ENCODE measurements around the gene ALG14. TPM values are rescaled to one million over a fixed set of nuclear protein-coding genes. Genes with fewer than 3 reads are reported as not detected.

The ALG14 gene
- total RNA-seq, 8 experiments from 2014 or later = 1.4 to 7.4 (median 3.2) TPM

- Histone ChIP-seq H3K4me1 (replicated peaks in 1 of 2) (peaks cover 0 to 5% of the 10 kb centered on the region in 2 donors), H3K27ac (no peak overlapping the region), H3K4me3 (no peak overlapping the region)
- peak in 3 of 8 experiments; percentile 24 to 97 (median 36) for ATAC-seq (replicated peaks in 6 of 8)
- WGBS, 10 experiments = 43 to 83% (median 70%) methylated on average over 1 of the region's 1 CpG; no CpG with 5 or more reads in 5 of the 10 experiments
- in situ Hi-C loops (cut with MboI; ENCODE audit: low pct_unique_long_range_greater_than_20kb in 2 of 9, low sequenced_read_pairs in 9 of 9, unreplicated experiment in 9 of 9) = no loop called here
Observed at GRCh38 chr1:95080879-95081278, 8.1 kb upstream of the ALG14 start.

- Histone ChIP-seq H3K4me1 (replicated peaks in 1 of 2) (peaks cover 0 to 5% of the 10 kb centered on the region in 2 donors), H3K27ac (no peak overlapping the region), H3K4me3 (no peak overlapping the region)
- in situ Hi-C loops (cut with MboI; ENCODE audit: low pct_unique_long_range_greater_than_20kb in 2 of 9, low sequenced_read_pairs in 9 of 9, unreplicated experiment in 9 of 9) = no loop called here
- no peak for ATAC-seq (replicated peaks in 6 of 8)
- WGBS, 10 experiments = 17 to 100% (median 92%) methylated on average over 1 of the region's 1 CpG; no CpG with 5 or more reads in 3 of the 10 experiments
Observed at GRCh38 chr1:95080446-95080845, 7.7 kb upstream of the ALG14 start.

- no peak for ATAC-seq (replicated peaks in 6 of 8)
- in situ Hi-C loops (cut with MboI; ENCODE audit: low pct_unique_long_range_greater_than_20kb in 2 of 9, low sequenced_read_pairs in 9 of 9, unreplicated experiment in 9 of 9) = no loop called here
- peaks cover 5 to 8% of the 10 kb centered on the region in 2 donors for H3K4me1 ChIP-seq (replicated peaks in 1 of 2)
- no peak overlapping the region for H3K4me3 ChIP-seq
- H3K27ac ChIP-seq = no peak overlapping the region
Observed at GRCh38 chr1:95076034-95076433, 3.3 kb upstream of the ALG14 start.

- in situ Hi-C loops (cut with MboI; ENCODE audit: low pct_unique_long_range_greater_than_20kb in 2 of 9, low sequenced_read_pairs in 9 of 9, unreplicated experiment in 9 of 9) = loop anchor here in 1 of 9 experiments (25.0 kb wide), 1 partner anchor 536 kb away; the partner anchor contains the start of gene F3
- peak overlapping the region; percentile 99 for H3K27ac ChIP-seq
- WGBS, 10 experiments = 0 to 40% (median 17%) methylated on average over 2 to 3 of the region's 3 CpGs
- no peak for ATAC-seq (replicated peaks in 6 of 8)
- peaks cover 5 to 15% of the 10 kb centered on the region in 2 donors for H3K4me1 ChIP-seq (replicated peaks in 1 of 2)
- H3K4me3 ChIP-seq = peak overlapping the region; percentile 78 to 98 (median 87)
Observed at GRCh38 chr1:95073446-95073845, 695 bp upstream of the ALG14 start.

- ATAC-seq (replicated peaks in 6 of 8) = peak in 4 of 8 experiments; percentile 1 to 21 (median 4)
- in situ Hi-C loops (cut with MboI; ENCODE audit: low pct_unique_long_range_greater_than_20kb in 2 of 9, low sequenced_read_pairs in 9 of 9, unreplicated experiment in 9 of 9) = loop anchor here in 1 of 9 experiments (25.0 kb wide), 1 partner anchor 535 kb away; the partner anchor contains the start of gene F3
- Histone ChIP-seq H3K4me1 (replicated peaks in 1 of 2) (peaks cover 5 to 16% of the 10 kb centered on the region in 2 donors), H3K4me3 (peak overlapping the region; percentile 78 to 98 (median 87)), H3K27ac (peak overlapping the region; percentile 99)
- WGBS, 10 experiments = 0 to 37% (median 15%) methylated on average over 4 to 7 of the region's 7 CpGs
Observed at GRCh38 chr1:95072117-95072516, 634 bp downstream of the ALG14 start.

- in situ Hi-C loops (cut with MboI; ENCODE audit: low pct_unique_long_range_greater_than_20kb in 2 of 9, low sequenced_read_pairs in 9 of 9, unreplicated experiment in 9 of 9) = loop anchor here in 1 of 9 experiments (25.0 kb wide), 1 partner anchor 534 kb away; the partner anchor contains the start of gene F3
Observed at GRCh38 chr1:95071539-95071938, 1.2 kb downstream of the ALG14 start.

GRCh38 chr1:95069710-95070093 lies 3.0 kb downstream of the ALG14 start:
- 40 to 100% (median 79%) methylated on average over 1 to 5 of the region's 5 CpGs for WGBS, 10 experiments
- ATAC-seq (replicated peaks in 6 of 8) = no peak
- in situ Hi-C loops (cut with MboI; ENCODE audit: low pct_unique_long_range_greater_than_20kb in 2 of 9, low sequenced_read_pairs in 9 of 9, unreplicated experiment in 9 of 9) = loop anchor here in 2 of 9 experiments (10.0 to 25.0 kb wide), 2 partner anchors 165 to 532 kb away; partner anchors contain the start of genes F3 (in 1 of the 2) and RWDD3 (in 1 of the 2)
- Histone ChIP-seq H3K4me3 (no peak overlapping the region), H3K4me1 (replicated peaks in 1 of 2) (peaks cover 5 to 17% of the 10 kb centered on the region in 2 donors), H3K27ac (no peak overlapping the region)

More at GRCh38 chr1:95071539-95071938, 1.2 kb downstream of the ALG14 start:
- 51 to 93% (median 80%) methylated on average over 1 to 2 of the region's 2 CpGs for WGBS, 10 experiments
- Histone ChIP-seq H3K4me3 (peak overlapping the region in 1 of 5 donors; percentile 95), H3K4me1 (replicated peaks in 1 of 2) (peaks cover 5 to 17% of the 10 kb centered on the region in 2 donors), H3K27ac (no peak overlapping the region)
- ATAC-seq (replicated peaks in 6 of 8) = no peak

GRCh38 chr1:95068956-95069709 lies 3.6 kb downstream of the ALG14 start:
- ATAC-seq (replicated peaks in 6 of 8) = no peak
- peaks cover 5 to 17% of the 10 kb centered on the region in 2 donors for H3K4me1 ChIP-seq (replicated peaks in 1 of 2)
- 13 to 100% (median 70%) methylated on average over 1 to 6 of the region's 6 CpGs; no CpG with 5 or more reads in 1 of the 10 experiments for WGBS, 10 experiments
- in situ Hi-C loops (cut with MboI; ENCODE audit: low pct_unique_long_range_greater_than_20kb in 2 of 9, low sequenced_read_pairs in 9 of 9, unreplicated experiment in 9 of 9) = loop anchor here in 2 of 9 experiments (10.0 to 25.0 kb wide), 2 partner anchors 166 to 532 kb away; partner anchors contain the start of genes F3 (in 1 of the 2) and RWDD3 (in 1 of the 2)
- no peak overlapping the region for H3K4me3 ChIP-seq
- no peak overlapping the region for H3K27ac ChIP-seq

GRCh38 chr1:95067568-95067967 lies 5.2 kb downstream of the ALG14 start:
- no peak for ATAC-seq (replicated peaks in 6 of 8)
- 58 to 100% (median 94%) methylated on average over 2 to 5 of the region's 5 CpGs; no CpG with 5 or more reads in 1 of the 10 experiments for WGBS, 10 experiments
- no peak overlapping the region for H3K4me3 ChIP-seq
- H3K27ac ChIP-seq = no peak overlapping the region
- in situ Hi-C loops (cut with MboI; ENCODE audit: low pct_unique_long_range_greater_than_20kb in 2 of 9, low sequenced_read_pairs in 9 of 9, unreplicated experiment in 9 of 9) = loop anchor here in 2 of 9 experiments (10.0 to 25.0 kb wide), 2 partner anchors 167 to 530 kb away; partner anchors contain the start of genes F3 (in 1 of the 2) and RWDD3 (in 1 of the 2)
- peaks cover 5 to 17% of the 10 kb centered on the region in 2 donors for H3K4me1 ChIP-seq (replicated peaks in 1 of 2)

- WGBS, 10 experiments = 61 to 100% (median 89%) methylated on average over 1 to 2 of the region's 2 CpGs; no CpG with 5 or more reads in 1 of the 10 experiments
- in situ Hi-C loops (cut with MboI; ENCODE audit: low pct_unique_long_range_greater_than_20kb in 2 of 9, low sequenced_read_pairs in 9 of 9, unreplicated experiment in 9 of 9) = loop anchor here in 2 of 9 experiments (10.0 to 25.0 kb wide), 2 partner anchors 168 to 530 kb away; partner anchors contain the start of genes F3 (in 1 of the 2) and RWDD3 (in 1 of the 2)
- no peak overlapping the region for H3K4me3 ChIP-seq
- H3K27ac ChIP-seq = no peak overlapping the region
- ATAC-seq (replicated peaks in 6 of 8) = no peak
- H3K4me1 ChIP-seq (replicated peaks in 1 of 2) = peaks cover 5 to 17% of the 10 kb centered on the region in 2 donors
Observed at GRCh38 chr1:95067062-95067461, 5.7 kb downstream of the ALG14 start.

- no peak for ATAC-seq (replicated peaks in 6 of 8)
- Histone ChIP-seq H3K4me1 (replicated peaks in 1 of 2) (no peaks in the 10 kb centered on the region), H3K4me3 (no peak overlapping the region), H3K27ac (no peak overlapping the region)
- in situ Hi-C loops (cut with MboI; ENCODE audit: low pct_unique_long_range_greater_than_20kb in 2 of 9, low sequenced_read_pairs in 9 of 9, unreplicated experiment in 9 of 9) = loop anchor here in 2 of 9 experiments (10.0 to 25.0 kb wide), 2 partner anchors 173 to 524 kb away; partner anchors contain the start of genes F3 (in 1 of the 2) and RWDD3 (in 1 of the 2)
- WGBS, 10 experiments = 38 to 100% (median 82%) methylated on average over 1 to 3 of the region's 3 CpGs; no CpG with 5 or more reads in 2 of the 10 experiments
Observed at GRCh38 chr1:95061445-95062006, 11.2 kb downstream of the ALG14 start.

- Histone ChIP-seq H3K27ac (no peak overlapping the region), H3K4me3 (no peak overlapping the region), H3K4me1 (replicated peaks in 1 of 2) (no peaks in the 10 kb centered on the region)
- 94 to 100% (median 96%) methylated on average over 4 to 9 of the region's 9 CpGs; no CpG with 5 or more reads in 1 of the 10 experiments for WGBS, 10 experiments
- ATAC-seq (replicated peaks in 6 of 8) = no peak
- in situ Hi-C loops (cut with MboI; ENCODE audit: low pct_unique_long_range_greater_than_20kb in 2 of 9, low sequenced_read_pairs in 9 of 9, unreplicated experiment in 9 of 9) = loop anchor here in 1 of 9 experiments (25.0 kb wide), 1 partner anchor 522 kb away; the partner anchor contains the start of gene F3
Observed at GRCh38 chr1:95058974-95059373, 13.8 kb downstream of the ALG14 start.
